Fibroblast of villous mesenchyme (primary cell): ENCODE data around the gene PCDH9. TPM values are rescaled to one million over a fixed set of nuclear protein-coding genes. Genes with fewer than 3 reads are reported as not detected.

Source experiments
- DNase-seq: peaks from one replicate; pipeline ENCODE4 v3.0.0-alpha.2; 2010; ENCODE audit warnings: low read depth
- H3K4me3 ChIP-seq: 2 replicates; pipeline ENCODE4 v1.5.1; 2011; ENCODE audit warnings: low read depth, mild to moderate bottlenecking, low read length
- CTCF ChIP-seq: IDR thresholded peaks from 2 replicates; pipeline ENCODE4 v1.5.1; 2012; ENCODE audit warnings: low read depth, mild to moderate bottlenecking, low read length; ENCODE audit not compliant: insufficient read depth
- total RNA-seq: library from RNA; depleted of rRNA; stranded (reverse); fragments of >200 nt; gene quantifications from 2 replicates; pipeline ENCODE4 v1.2.3, GENCODE V29; 2012

PCDH9 gene
- total RNA-seq, 1 donor: 9.9 TPM

GRCh38 chr13:66429156-66429555, 801.0 kb downstream of the PCDH9 start:
- no peak for DNase-seq
- no peak for TF ChIP-seq CTCF
- no peak overlapping the region for H3K4me3 ChIP-seq

GRCh38 chr13:66427458-66427861, 802.7 kb downstream of the PCDH9 start:
- DNase-seq: no peak
- no peak overlapping the region for H3K4me3 ChIP-seq

GRCh38 chr13:66425741-66426140, 804.4 kb downstream of the PCDH9 start:
- no peak for DNase-seq
- no peak overlapping the region for H3K4me3 ChIP-seq
- no peak for TF ChIP-seq CTCF

More at GRCh38 chr13:66427458-66427861, 802.7 kb downstream of the PCDH9 start:
- no peak for TF ChIP-seq CTCF

- DNase-seq: peak; percentile 22
- no peak overlapping the region for H3K4me3 ChIP-seq
- TF ChIP-seq CTCF: no peak
These were observed 805.7 kb downstream of the PCDH9 start for GRCh38 chr13:66424422-66424821.

DNA sequence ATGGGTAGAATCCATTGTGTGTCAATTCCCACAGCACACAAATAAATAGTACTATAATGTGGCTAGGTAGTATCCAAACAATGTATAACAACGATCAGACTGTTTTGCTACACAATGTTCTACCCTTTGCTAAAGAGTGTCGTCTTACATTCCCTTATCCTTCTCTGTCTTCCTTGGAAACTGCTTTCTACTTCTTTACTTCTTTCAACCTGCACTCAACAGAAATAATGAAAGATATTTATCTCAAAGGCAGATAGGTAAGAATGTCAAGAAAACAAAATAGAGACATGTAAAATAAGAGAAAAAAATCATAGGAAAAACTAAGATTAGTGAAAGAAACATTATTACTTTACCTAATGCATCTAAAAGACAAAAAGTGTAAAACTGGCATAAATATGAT, 814.7 kb downstream of the PCDH9 start:
- H3K4me3 ChIP-seq: no peak overlapping the region
- TF ChIP-seq CTCF: no peak
- DNase-seq: no peak

GRCh38 chr13:66414066-66414800, 815.9 kb downstream of the PCDH9 start:
- no peak for DNase-seq
- H3K4me3 ChIP-seq: no peak overlapping the region
- TF ChIP-seq CTCF: no peak

DNA sequence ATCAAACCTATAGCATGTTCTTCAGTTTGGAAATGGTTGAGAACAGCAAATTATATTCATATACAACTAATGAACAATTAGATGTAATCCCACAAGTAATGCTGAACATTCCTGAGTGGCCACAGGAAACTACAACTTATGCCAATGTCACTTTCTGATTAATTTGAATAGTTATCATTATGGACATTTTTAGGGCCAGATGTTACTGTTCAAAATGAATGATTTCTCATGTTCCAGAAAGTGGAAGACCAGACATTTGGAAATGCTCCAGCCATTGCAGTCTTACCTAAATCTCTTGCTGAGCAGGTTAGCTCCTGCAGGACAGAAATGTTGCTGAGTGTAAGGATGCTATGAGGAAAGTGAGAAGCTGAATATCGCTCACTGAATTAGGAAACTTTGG, 819.8 kb downstream of the PCDH9 start:
- no peak for TF ChIP-seq CTCF
- no peak for DNase-seq
- H3K4me3 ChIP-seq: no peak overlapping the region
